Activated CD8-positive, alpha-beta memory T cell treated with anti-CD3 and anti-CD28 coated beads for 24 hours (primary cell): ENCODE data around the gene DHRS7B.
A peak's percentile ranks its signal among the peaks of the same experiment; 100 is the strongest.

ENCODE experiments used
- DNase-seq: peaks from one replicate; pipeline ENCODE4 v3.0.0-alpha.2; 2020

DHRS7B gene

DNA sequence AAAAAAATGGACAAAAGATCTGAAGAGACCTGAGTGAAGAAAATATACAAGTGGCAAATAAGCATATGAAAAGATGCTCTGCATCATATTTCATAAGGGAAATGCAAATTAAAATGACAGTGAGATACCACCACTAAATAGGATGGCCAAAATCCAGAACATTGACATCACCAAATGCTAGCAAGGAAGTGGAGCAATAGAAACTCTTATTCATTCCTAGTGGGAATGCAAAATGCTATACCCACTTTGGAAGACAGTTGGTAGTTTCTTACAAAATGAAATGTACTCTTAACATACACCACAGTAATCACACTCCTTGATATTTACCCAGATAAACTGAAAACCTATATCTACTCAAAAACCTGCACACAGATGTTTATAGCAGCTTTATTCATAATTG, 33.6 kb downstream of the DHRS7B start:
- no peak for DNase-seq

DNA sequence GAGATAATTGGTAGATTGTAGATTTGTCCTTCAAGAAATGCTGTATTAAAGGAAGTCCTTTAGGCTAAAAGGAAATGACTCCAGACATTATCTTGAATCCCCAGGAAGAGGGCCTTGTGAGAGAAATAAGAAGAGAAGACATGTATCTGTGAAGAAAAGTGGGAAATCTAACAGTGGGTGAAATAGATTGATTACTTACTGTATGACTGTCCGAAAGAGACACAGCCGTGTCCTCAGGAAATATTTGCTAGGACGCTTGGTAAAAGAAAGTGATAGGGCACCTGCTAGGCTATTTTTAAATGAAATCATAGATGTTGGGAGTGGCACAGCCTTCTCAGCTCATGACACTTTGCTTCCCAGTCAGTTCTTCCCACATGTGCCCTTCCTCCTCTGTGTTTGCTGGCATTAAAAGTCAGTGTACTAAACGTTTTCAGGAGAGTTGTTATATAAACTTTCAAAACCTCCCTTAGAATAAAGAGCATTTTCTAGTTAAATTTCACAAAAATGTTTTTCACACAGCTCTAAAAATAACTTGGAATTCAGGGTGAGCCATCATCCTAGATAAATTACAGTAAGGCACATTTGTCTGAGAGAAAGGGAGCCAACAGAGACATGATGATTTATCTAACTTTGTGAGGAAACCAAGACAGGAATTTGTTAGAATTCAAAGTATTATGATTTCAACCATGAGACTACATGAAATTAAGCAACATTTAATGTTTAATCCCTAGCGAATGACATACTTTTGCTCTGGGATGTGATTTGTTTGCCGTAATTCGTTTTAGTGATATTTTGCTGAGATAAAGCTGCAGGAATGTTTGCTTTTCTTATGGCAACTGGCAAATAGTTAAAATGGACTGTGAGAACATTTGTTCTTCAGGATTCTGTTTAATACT, 35.0 kb downstream of the DHRS7B start:
- DNase-seq = no peak

DNA sequence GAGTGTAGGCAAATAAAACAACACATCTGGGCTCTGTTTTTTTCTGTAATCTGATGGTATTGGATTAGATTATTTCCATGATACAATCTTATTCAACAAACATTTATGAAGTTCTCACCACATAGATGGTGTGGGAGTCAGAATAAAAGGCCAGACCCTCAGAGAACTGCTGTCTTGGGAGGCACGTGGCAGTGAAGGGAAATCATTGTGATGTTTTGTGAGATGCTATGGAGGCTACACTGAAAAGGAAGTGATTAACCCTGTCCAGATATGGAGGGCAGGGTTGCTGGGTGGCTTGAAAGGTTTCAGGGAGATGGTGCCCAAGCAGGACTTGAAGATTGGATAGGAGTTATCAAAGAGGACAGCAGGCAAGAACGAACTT, 35.6 kb downstream of the DHRS7B start:
- DNase-seq = no peak

DNA sequence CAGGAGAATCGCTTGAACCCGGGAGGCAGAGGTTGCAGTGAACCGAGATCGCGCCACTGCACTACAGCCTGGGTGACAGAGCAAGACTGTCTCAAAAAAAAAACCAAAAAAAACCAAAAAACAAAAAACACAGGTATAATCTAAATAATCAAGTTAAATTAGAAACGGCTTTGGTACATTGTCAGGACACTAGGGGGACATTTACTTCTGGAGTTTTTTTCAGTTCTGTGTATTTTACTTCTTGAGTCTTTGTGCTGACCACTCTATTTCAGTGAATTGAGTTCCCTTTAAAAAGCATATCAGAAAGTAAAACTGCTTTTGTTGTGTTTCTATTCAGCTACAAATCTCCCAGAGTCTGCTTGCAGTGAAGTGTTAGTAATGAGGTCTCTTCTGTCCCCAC, 36.3 kb downstream of the DHRS7B start:
- DNase-seq = no peak

DNA sequence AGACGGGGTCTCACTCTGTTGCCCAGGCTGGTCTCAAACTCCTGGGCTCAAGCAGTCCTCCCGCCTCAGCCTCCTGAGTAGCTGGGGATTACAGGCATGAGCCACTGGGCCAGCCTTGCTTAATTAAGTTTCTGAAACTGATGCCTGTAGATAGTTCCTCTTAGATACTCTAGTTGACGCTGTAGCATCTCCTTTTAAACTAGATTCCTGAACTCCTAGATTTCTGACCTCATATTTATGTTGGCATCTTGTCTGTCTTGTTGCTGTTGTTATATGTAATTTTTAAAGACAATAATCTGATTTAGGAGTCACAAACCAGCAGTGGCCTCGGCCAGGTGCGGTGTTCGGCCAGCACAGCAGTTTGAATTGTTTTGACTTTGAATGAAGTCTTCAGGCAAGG, 37.5 kb downstream of the DHRS7B start:
- DNase-seq = no peak

DNA sequence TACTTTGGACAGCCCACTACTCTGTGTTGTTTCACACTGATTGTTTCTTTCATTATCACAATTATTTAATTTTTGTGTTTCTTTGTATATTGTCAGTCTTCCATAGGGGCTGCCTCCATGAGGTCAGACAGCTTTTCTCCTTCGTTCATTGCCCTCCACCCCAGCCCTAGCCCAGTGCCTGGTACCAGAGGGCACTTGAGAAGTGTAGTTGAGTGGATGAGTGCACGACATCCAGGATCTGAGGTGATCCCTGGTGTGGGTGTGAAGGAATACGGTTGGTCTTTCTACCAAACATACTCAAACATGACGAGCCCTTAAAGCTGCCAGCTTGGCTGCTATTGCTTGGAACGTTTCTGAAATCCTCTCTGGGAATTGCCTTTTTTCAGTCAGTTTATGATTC, 37.9 kb downstream of the DHRS7B start:
- no peak for DNase-seq

DNA sequence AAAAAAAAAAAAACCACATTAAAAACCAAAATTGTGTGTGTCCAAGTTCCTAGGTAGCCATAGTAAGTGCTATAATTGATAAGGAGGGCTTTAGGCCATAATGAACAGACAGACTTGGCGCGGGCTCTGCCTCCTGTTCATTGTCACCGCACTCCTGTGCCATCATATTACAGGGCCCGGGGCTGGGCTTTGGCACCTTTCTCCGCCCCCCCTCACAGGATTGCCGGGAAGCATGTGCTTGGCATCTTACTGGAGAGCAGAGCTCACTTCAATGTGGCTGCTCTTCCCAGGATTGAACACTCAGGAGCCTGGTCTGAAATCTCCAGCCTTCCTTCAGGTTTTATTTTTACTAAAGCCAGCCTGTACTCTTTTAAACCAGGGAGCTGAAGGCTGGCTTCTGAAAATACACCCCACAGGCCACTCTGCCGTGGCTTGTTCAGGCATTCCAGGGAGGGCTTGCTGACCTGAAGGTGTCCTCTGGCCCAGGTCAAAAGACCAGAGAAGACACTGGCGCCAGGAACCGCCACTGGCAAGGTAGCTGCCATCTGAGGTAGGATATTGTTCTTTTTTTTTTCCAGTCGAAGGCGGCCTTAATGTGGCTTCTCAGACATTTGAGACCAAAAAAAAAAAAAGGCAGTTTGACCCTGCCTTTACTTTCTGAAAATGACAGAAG, 39.3 kb downstream of the DHRS7B start:
- no peak for DNase-seq

DNA sequence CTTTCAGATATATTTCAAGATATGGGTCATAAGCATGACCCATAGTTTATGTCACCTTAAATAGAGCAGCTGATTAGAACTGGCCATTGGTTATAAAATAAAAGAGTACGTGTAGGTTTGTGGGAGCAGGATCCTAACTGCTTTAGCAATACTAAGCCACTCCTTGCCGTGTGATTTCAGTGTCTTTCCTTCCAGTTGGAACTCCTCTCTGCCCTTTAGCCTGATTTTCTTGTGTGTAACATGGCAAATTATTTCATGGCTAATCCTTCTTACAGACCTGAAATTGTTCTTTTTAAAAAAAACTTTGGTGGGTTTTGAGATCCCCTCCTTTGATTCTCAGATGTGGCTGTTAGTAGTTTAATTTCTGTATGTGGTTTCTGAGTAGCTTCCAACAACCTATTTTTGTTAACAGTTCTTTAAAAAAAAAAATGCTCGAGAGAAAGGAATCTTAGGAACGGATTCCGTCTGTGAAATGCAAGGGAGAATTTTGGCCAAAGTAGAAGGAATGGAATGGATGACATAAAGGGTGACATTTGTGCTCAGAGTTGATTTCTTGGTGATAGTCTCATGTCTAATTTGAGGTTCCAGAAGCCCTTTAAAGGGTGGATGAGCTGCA, 39.9 kb downstream of the DHRS7B start:
- no peak for DNase-seq

DNA sequence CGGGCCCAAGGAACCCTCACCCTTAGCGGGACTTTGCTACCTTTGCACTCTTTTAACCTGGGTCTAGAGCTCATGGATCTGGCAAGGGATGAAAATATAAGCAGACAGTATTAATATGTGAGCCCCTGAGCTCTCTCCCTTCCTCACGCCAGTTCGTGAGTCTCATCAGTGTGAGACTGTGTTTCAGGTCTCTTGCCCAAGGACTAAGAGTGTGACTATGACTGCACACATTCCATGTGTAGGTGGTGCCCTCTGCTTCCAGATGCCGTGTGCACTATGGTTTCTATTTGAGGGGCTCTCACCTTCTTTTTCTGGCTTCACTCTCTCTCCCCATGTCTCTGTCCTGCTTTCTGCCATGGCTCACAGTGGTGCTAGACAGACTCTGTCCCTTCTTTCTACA, 40.5 kb downstream of the DHRS7B start:
- no peak for DNase-seq

DNA sequence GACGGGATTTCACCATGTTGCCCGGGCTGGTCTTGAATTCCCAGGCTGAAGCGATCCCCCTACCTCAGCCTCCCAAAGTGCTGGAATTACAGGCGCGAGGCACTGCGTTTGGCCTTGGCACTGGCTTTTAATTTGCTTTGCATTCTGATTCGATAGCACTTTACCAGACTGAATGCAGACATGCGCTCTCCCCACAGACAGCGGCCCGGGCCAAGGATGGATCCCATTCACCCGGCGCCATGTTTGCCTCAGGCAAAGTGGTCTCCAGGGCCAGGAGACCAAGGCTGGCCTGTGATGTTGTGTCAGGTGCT, 41.7 kb downstream of the DHRS7B start:
- no peak for DNase-seq

DNA sequence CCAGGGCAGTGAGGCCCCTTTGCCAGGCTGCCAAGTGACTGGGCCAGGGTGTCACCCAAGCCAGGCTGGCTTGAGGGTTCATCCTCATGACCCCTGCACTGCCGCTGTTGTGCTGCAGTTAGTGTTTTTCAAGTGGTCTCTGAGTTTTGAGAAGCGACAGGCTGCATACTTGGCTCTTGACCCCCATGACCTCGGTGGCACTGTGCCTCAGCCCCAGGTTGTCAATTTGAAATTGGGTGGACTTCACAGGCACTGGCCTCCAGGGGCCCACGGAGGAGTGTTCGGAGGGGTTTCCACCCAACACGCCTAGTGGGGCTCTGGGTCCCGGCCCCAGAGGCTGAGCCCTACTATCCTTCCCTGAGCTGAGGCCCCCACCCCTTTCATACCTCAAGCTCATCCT, 42.7 kb downstream of the DHRS7B start:
- DNase-seq = no peak

DNA sequence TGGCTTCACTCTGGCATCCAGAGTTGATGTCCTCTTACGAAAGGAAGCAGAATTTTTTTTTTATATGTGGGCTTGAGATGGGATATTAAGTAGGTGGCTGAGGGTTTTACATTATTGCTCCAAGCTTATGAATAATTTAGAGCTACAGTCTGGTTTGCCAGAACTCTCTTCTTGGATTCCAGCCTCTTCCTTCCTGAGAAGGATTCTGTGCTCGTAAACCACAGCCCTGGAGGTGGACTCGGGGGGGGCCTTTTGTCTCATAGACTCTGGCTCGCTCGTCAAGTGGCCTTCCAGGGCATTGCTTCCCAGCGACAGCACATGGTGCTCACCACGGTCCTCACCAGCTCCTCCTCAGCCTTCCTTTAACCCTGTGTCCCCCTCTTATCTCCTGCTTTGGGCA, 44.0 kb downstream of the DHRS7B start:
- DNase-seq = no peak

DNA sequence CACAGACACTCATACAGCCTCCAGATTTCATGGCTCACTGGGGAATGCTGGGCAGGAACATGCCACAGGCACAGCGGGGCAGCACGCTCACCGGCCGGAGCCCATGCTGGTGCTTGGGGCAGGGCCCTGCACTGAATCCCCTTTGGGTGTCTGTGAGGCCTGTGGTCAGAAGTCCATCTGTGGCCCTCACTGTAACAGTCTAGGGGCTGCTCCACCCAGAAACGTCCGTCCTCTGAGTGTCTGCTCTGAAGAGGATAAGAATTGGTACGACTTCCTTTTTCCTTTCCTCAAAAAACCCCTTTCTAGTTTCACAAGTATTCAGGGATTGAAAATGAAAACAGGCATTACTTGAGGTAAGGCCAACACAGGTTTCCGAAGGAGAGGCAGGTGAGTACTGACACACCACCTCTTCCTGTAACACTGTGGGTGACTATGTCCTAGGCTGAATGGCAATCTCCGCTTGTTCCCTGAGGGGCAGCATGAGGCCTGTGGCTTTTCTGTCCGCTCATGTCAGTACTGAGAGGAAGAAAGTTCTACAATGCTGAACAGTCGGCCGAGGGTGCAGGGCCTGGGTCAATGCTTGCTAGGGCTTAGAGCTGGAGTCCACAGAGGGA, 44.7 kb downstream of the DHRS7B start:
- no peak for DNase-seq

DNA sequence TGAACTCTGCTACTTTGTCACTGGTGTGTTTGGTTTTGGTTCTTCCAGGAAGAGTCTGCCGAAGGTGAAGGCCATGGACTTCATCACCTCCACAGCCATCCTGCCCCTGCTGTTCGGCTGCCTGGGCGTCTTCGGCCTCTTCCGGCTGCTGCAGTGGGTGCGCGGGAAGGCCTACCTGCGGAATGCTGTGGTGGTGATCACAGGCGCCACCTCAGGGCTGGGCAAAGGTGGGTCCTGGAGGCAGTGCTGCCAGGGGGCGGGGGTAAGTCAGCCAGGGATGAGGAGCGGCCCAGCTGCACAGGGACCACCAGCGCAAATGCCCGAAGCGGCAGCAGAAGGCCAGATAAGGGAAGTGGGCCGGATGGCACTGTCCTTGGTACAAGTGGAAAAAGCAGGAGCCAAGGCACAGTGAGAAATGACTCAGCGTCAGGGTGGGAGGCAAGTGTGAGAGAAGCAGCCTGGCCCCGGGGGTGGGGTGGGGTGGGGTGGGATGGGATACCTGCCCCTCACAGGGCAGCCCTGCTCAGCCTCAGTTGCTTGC, 45.3 kb downstream of the DHRS7B start:
- peak; percentile 48 for DNase-seq

DNA sequence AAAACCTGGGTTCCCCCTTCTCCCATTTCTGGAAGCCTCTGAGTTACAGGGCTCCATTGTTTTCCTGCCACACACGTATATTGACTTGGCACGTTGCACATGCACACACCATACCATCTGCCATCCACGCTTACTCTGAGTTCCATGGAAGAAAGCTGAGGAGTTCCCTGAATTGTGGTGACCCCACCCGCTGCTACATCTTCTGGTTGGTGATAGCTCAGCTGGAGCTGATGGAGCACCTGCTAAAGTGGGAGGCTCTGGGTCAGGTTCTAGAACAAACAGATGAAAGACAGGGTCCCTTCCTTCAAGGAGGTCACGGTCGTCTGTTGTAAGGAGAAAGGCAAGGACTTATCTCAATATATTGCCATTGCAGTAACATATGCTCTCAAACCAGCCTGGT, 46.1 kb downstream of the DHRS7B start:
- peak; percentile 13 for DNase-seq

DNA sequence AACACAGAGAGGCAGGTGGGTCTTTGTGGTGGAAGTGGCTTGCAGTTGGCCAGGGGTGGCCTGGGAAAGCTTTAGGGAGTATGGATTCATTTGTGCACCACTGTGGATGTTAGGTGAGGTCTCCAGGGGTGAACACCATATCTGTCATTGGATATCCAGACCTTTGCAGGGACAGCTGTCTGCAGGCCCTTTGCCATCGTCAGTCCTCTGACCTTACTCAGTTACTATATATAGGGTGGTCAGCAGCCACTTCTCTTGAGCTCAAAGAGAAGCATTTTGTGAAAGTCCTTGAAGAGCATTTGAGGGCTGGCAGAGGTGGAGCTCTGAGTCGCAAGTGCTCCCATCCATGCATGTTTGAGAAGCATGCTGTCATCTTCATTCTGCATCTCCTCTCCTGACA, 46.8 kb downstream of the DHRS7B start:
- DNase-seq = peak; percentile 41

DNA sequence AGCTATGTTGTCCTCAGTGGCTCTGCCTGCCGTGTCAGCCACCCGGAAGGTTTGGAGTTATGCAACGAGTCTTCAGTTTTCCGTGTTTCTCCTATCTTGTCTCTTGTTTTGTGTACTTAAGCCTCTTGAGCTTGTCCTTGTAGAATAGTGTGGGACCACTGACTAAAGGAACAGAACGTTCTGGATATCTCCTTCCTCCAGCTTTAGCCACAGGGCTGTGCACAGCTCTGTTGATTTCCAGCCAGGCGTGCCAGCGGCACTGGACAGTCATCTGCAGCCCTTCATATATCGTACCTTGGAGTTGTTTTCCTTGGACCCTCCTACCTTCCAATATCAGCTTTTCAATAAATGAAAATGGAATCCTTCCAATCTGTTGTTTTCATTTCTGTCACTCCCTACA, 47.4 kb downstream of the DHRS7B start:
- DNase-seq = no peak

DNA sequence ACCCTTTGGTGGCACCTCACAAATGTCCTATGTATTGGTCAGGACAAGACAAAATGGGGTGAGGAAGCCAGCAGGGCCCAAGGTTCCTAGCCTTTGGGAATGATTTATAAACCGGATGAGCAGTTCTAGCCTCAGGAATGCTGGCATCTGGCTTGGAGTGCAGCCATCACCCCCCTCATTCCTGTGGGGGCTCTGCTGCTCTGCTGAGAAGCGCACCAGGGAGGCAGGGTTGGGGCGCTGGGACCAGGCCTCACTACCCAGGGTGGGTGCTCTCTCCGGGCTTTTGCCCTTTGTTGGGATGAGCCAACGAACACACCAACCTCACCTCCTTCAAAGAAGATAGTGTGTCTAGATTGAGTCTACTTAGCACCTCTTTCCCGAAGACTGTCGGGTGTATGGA, 47.9 kb downstream of the DHRS7B start:
- peak; percentile 35 for DNase-seq

DNA sequence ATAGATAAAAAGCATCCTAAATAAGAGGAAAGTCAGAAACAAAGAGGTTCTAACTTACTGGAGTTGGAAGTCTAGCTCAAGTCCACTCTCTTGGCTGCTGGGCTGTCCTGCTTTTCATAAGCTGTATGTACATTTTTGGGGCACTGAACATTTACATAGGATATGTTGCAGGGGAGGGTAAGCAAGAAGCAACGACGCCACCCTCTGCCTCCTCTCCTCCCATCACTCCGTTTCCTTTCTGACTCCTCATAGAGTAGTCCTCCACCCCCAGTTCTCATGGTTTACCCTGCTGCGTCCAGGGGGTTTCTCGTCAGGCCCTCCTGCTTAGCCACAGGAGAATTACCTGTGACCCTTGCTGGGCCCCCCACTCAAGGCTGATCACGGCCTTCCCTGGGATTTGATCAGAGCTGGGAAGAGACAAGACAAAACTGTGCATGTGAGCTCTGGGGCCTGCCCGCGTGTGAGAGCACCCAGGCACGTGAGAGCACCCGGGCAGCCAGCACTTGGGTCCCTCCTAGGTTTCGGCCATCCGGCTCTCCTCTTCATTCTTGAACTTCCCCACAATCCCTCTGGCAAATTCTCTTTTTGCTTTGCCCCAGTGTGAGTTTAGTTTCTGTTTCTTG, 50.1 kb downstream of the DHRS7B start:
- DNase-seq = peak; percentile 21

DNA sequence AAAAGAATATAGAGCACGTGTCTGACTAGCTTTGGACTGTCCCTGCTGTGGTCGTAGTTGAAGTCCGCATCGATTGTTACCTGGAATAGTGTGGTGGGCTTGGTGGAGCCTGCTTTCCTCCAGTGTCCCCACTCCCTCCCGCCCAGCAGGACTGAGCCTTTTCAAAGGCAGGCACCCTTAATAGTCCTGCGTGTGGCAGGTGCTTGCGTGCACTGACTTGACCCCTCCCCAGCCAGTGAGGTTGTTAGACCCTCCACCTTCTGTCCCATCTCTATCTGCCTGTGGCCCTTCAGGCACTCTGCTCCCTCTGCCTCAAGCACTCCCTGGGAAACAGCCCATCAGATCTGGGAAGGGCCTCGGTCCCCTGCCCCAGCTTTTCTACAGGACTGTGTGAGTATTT, 50.6 kb downstream of the DHRS7B start:
- DNase-seq = no peak

DNA sequence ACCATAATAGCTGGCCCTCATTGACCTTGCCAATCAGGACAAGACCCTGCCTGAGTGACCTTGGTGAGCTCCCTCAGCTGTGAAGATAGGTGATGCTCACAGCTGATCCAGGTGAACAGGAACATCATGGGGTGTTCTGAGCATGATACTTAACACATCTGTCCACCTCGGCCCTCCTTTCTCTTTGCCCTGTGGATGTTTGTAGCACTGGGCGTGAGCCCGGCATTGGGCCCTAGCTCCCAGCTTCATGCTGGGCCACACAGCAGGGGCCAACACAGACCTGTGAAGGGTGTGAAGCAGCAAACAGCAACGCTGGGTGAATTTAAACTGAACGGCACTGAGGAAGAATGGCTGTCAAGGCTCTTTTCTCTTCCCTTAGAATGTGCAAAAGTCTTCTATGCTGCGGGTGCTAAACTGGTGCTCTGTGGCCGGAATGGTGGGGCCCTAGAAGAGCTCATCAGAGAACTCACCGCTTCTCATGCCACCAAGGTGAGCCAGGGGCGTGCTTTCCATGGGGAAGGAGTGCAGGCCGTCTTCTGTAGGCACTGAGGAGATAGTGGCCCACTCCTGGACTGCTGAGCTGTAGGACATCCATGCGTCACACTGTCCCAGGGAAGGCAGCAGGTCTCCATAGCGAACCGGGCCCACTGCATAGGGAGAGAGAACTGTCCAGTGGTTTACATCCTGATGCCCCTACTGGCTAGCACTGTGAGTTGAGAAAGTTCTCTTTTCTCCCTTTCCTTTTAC, 51.3 kb downstream of the DHRS7B start:
- peak; percentile 47 for DNase-seq

DNA sequence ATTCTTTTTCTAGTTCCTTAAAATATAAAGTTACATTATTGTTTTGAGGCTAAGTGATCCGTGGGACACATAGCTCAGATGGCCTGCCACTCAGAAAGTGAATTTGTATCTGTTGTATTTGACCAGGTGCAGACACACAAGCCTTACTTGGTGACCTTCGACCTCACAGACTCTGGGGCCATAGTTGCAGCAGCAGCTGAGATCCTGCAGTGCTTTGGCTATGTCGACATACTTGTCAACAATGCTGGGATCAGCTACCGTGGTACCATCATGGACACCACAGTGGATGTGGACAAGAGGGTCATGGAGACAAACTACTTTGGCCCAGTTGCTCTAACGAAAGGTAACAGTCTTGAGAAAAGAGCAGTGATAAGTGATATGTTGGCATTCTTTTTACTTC, 56.7 kb downstream of the DHRS7B start:
- DNase-seq = no peak
